Neural cell (in vitro differentiated cells): ENCODE measurements around the gene SLC1A3. TPM values are rescaled to one million over a fixed set of nuclear protein-coding genes. Genes with fewer than 3 reads are reported as not detected.

Experiments used
- H2AFZ ChIP-seq: fragments of 200-600, 300-800 bp; sonication (generic), shearing (Covaris generic); 2 replicates; pipeline ENCODE4 v1.6.0; 2014; ENCODE audit warnings: low read depth, mild to moderate bottlenecking, antibody characterized with exemption, low read length, moderate library complexity
- H3F3A ChIP-seq: fragments of 200-600 bp; shearing (Covaris generic); 2 replicates; pipeline ENCODE4 v1.6.1; 2016; ENCODE audit warnings: mild to moderate bottlenecking, moderate library complexity, mixed read lengths, antibody characterized with exemption, low read length; ENCODE audit not compliant: insufficient read depth, poor library complexity, severe bottlenecking
- H3K27ac ChIP-seq: fragments of 200-600, 300-800 bp; sonication (generic), shearing (Covaris generic); 2 replicates; pipeline ENCODE4 v1.5.1; 2014; ENCODE audit warnings: mild to moderate bottlenecking, low read length, moderate library complexity
- H3K27me3 ChIP-seq: fragments of 300-800, 200-600 bp; sonication (generic), shearing (Covaris generic); 2 replicates; pipeline ENCODE4 v1.6.0; 2014; ENCODE audit warnings: mild to moderate bottlenecking, low read depth, low read length, moderate library complexity; ENCODE audit not compliant: insufficient read depth
- H3K36me3 ChIP-seq: fragments of 300-800, 200-600 bp; sonication (generic), shearing (Covaris generic); 2 replicates; pipeline ENCODE4 v1.5.1; 2014; ENCODE audit warnings: mild to moderate bottlenecking, antibody characterized with exemption, low read length, moderate library complexity; ENCODE audit not compliant: insufficient read depth
- H3K4me2 ChIP-seq: fragments of 300-800, 200-600 bp; sonication (generic), shearing (Covaris generic); 2 replicates; pipeline ENCODE4 v1.6.0; 2014; ENCODE audit warnings: mild to moderate bottlenecking, low read length
- H3K4me3 ChIP-seq: fragments of 300-800, 200-600 bp; sonication (generic), shearing (Covaris generic); 2 replicates; pipeline ENCODE4 v1.5.1; 2014; ENCODE audit warnings: mild to moderate bottlenecking, low read length, moderate library complexity
- H3K79me2 ChIP-seq: fragments of 200-600 bp; shearing (Covaris generic); replicated peaks from 2 replicates; pipeline ENCODE4 v1.6.0; 2014; ENCODE audit warnings: mild to moderate bottlenecking, low read length, moderate library complexity; ENCODE audit not compliant: insufficient read depth
- H3K9ac ChIP-seq: fragments of 300-800, 200-600 bp; sonication (generic), shearing (Covaris generic); 2 replicates; pipeline ENCODE4 v1.6.1; 2016; ENCODE audit warnings: mild to moderate bottlenecking, low read length, mixed read lengths
- H3K9me2 ChIP-seq: fragments of 200-600 bp; shearing (Covaris generic); 2 replicates; pipeline ENCODE4 v1.6.1; 2016; ENCODE audit warnings: mild to moderate bottlenecking, low read length, mixed read lengths; ENCODE audit not compliant: insufficient read depth
- H3K9me3 ChIP-seq: fragments of 200-600, 300-800 bp; sonication (generic), shearing (Covaris generic); 2 replicates; pipeline ENCODE4 v1.6.1; 2016; ENCODE audit warnings: mild to moderate bottlenecking, mixed run types, low read length, moderate library complexity, mixed read lengths
- H4K20me1 ChIP-seq: fragments of 200-600 bp; shearing (Covaris generic); 2 replicates; pipeline ENCODE4 v1.6.1; 2016; ENCODE audit warnings: mild to moderate bottlenecking, mixed run types; ENCODE audit not compliant: insufficient read depth
- EP300 ChIP-seq: fragments of 450-650 bp; conservative IDR thresholded peaks from 2 replicates; pipeline ENCODE4 v1.6.1; 2014; ENCODE audit warnings: antibody characterized with exemption, mild to moderate bottlenecking, moderate library complexity; ENCODE audit not compliant: poor library complexity, severe bottlenecking
- EZH2 ChIP-seq: fragments of 200-600, 300-800 bp; shearing (Covaris generic), sonication (generic); IDR thresholded peaks from 2 replicates; pipeline ENCODE4 v1.6.1; 2014; ENCODE audit warnings: antibody characterized with exemption, low read length, borderline replicate concordance, mild to moderate bottlenecking; ENCODE audit not compliant: insufficient read depth, poor library complexity, severe bottlenecking
- MXI1 ChIP-seq: fragments of 450-650 bp; conservative IDR thresholded peaks from 2 replicates; pipeline ENCODE4 v1.6.1; 2014; ENCODE audit warnings: antibody characterized with exemption, mild to moderate bottlenecking; ENCODE audit not compliant: poor library complexity, severe bottlenecking
- POLR2AphosphoS5 ChIP-seq: IDR thresholded peaks from 2 replicates; pipeline ENCODE4 v1.6.1; 2012
- RAD21 ChIP-seq: fragments of 450-650 bp; conservative IDR thresholded peaks from 2 replicates; pipeline ENCODE4 v1.6.1; 2014; ENCODE audit warnings: antibody characterized with exemption, mild to moderate bottlenecking, moderate library complexity
- SMC3 ChIP-seq: fragments of 450-650 bp; conservative IDR thresholded peaks from 2 replicates; pipeline ENCODE4 v1.6.1; 2014; ENCODE audit warnings: antibody characterized with exemption, mild to moderate bottlenecking, moderate library complexity; ENCODE audit not compliant: poor library complexity
- TAF1 ChIP-seq: IDR thresholded peaks from 2 replicates; pipeline ENCODE4 v1.6.1; 2012; ENCODE audit warnings: low read depth
- polyA plus RNA-seq: library from polyadenylated mRNA; depleted of rRNA; stranded (reverse); fragments of >200 nt; gene quantifications from 2 replicates; pipeline ENCODE4 v1.2.3, GENCODE V29; 2014
- TF ChIP-seq, protein P1 (sequence below): IDR thresholded peaks from 2 replicates; pipeline ENCODE4 v1.6.1; 2012; ENCODE audit warnings: borderline replicate concordance
- TF ChIP-seq, protein P2 (sequence below): fragments of 450-650 bp; IDR thresholded peaks from 2 replicates; pipeline ENCODE4 v1.5.1; 2014; ENCODE audit warnings: antibody characterized with exemption, mild to moderate bottlenecking, moderate library complexity; ENCODE audit not compliant: poor library complexity, severe bottlenecking

Gene SLC1A3
- polyA plus RNA-seq, 1 donor from 2014 or later, result 1.9 TPM

DNA sequence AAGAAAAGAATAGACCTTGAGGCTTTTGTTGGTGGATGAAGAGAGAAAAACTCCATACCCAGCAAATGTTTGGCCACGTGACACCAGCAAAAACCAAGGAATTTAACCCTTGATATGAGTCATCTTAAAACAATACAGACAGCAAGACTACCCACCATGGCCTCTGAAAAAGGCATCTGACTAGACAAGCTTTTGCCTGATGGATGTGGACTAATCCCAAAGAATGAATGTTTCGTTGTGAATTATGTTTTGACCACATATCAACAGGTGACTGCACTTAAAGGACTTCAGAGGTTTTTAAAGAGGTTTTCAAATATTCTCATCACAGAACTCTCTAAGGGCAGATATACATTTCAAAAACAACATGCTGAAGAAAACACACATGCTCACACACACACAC is 33.0 kb upstream of the SLC1A3 start:
- Histone ChIP-seq H3K79me2 (no peaks in the 10 kb centered on the region), H3F3A (no peaks in the 10 kb centered on the region), H3K4me3 (no peak overlapping the region), H3K27me3 (no peaks in the 10 kb centered on the region), H3K27ac (no peak overlapping the region), H3K9me3 (no peaks in the 10 kb centered on the region), H4K20me1 (no peaks in the 10 kb centered on the region), H3K4me2 (no peak overlapping the region), H2AFZ (no peak overlapping the region), H3K9ac (no peak overlapping the region), H3K36me3 (no peaks in the 10 kb centered on the region), H3K9me2 (no peaks in the 10 kb centered on the region)
- TF ChIP-seq, protein P1, sequence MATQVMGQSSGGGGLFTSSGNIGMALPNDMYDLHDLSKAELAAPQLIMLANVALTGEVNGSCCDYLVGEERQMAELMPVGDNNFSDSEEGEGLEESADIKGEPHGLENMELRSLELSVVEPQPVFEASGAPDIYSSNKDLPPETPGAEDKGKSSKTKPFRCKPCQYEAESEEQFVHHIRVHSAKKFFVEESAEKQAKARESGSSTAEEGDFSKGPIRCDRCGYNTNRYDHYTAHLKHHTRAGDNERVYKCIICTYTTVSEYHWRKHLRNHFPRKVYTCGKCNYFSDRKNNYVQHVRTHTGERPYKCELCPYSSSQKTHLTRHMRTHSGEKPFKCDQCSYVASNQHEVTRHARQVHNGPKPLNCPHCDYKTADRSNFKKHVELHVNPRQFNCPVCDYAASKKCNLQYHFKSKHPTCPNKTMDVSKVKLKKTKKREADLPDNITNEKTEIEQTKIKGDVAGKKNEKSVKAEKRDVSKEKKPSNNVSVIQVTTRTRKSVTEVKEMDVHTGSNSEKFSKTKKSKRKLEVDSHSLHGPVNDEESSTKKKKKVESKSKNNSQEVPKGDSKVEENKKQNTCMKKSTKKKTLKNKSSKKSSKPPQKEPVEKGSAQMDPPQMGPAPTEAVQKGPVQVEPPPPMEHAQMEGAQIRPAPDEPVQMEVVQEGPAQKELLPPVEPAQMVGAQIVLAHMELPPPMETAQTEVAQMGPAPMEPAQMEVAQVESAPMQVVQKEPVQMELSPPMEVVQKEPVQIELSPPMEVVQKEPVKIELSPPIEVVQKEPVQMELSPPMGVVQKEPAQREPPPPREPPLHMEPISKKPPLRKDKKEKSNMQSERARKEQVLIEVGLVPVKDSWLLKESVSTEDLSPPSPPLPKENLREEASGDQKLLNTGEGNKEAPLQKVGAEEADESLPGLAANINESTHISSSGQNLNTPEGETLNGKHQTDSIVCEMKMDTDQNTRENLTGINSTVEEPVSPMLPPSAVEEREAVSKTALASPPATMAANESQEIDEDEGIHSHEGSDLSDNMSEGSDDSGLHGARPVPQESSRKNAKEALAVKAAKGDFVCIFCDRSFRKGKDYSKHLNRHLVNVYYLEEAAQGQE, result no peak
- TF ChIP-seq TAF1 (no peak), POLR2AphosphoS5 (no peak), SMC3 (no peak)
- TF ChIP-seq, protein P2, sequence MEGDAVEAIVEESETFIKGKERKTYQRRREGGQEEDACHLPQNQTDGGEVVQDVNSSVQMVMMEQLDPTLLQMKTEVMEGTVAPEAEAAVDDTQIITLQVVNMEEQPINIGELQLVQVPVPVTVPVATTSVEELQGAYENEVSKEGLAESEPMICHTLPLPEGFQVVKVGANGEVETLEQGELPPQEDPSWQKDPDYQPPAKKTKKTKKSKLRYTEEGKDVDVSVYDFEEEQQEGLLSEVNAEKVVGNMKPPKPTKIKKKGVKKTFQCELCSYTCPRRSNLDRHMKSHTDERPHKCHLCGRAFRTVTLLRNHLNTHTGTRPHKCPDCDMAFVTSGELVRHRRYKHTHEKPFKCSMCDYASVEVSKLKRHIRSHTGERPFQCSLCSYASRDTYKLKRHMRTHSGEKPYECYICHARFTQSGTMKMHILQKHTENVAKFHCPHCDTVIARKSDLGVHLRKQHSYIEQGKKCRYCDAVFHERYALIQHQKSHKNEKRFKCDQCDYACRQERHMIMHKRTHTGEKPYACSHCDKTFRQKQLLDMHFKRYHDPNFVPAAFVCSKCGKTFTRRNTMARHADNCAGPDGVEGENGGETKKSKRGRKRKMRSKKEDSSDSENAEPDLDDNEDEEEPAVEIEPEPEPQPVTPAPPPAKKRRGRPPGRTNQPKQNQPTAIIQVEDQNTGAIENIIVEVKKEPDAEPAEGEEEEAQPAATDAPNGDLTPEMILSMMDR, result no peak

DNA sequence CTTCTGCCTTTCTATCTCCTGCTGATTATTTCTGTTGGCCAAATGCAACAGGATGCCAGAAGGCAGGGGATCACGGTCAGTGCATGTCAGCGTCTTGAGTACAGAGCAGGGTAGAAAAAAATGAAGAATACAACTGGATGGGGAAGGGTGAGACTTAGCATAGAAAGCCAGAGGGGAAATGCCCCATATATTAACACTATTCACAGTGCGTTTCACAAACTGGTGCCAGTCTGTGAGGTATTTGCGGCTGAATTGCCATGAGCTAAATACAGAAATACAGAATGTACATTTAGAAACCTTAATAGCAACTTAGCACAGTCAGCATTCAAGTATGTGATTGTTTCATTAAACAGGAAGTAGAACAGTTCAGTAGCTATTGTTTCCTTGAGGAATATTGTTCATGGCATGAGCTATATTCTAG is 31.0 kb upstream of the SLC1A3 start:
- Histone ChIP-seq H4K20me1 (no peaks in the 10 kb centered on the region), H3K36me3 (no peaks in the 10 kb centered on the region), H3F3A (no peaks in the 10 kb centered on the region), H3K79me2 (no peaks in the 10 kb centered on the region), H3K27ac (no peak overlapping the region), H2AFZ (no peak overlapping the region), H3K4me2 (no peak overlapping the region), H3K9ac (no peak overlapping the region), H3K9me2 (no peaks in the 10 kb centered on the region), H3K4me3 (no peak overlapping the region), H3K27me3 (no peaks in the 10 kb centered on the region), H3K9me3 (no peaks in the 10 kb centered on the region)
- TF ChIP-seq, protein P2, result no peak
- TF ChIP-seq RAD21 (no peak), MXI1 (no peak), EZH2 (no peak), POLR2AphosphoS5 (no peak), SMC3 (no peak), EP300 (no peak), TAF1 (no peak)
- TF ChIP-seq, protein P1, result no peak
